NK-92 (cell line): ENCODE results near the gene COLGALT1.
"Not testable (repeated sequence)": the region's sequence is repeated elsewhere in the genome, so short reads cannot be mapped to it uniquely, and the experiment has no call there.

Experiments used
- DNase-seq: peaks from one replicate; lab custom pipeline; 2025; ENCODE audit not compliant: unreplicated experiment; lab: John Stamatoyannopoulos, UW

COLGALT1 gene

DNA sequence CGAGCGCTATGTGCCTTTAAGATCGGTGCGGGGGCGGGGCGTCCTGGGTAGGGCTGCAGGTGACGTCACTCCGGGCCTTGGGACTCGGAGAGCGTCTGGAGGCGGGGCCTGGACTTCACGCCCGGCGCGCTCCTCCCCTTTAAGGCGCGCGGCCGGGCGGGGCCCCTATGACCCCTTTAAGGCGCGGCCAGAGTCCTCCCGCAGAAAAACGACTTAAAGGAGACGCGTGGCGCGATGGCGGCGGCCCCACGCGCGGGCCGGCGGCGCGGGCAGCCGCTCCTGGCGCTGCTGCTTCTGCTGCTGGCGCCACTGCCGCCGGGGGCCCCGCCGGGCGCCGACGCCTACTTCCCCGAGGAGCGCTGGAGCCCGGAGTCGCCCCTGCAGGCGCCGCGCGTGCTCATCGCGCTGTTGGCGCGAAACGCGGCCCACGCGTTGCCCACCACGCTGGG is at the start of gene COLGALT1:
Gene COLGALT1, plus strand, starts transcription at position 170 of the 449 bp plus-strand sequence. Its CDS starts 65 bp downstream, at position 235.
- peak; percentile 66 for DNase-seq

DNA sequence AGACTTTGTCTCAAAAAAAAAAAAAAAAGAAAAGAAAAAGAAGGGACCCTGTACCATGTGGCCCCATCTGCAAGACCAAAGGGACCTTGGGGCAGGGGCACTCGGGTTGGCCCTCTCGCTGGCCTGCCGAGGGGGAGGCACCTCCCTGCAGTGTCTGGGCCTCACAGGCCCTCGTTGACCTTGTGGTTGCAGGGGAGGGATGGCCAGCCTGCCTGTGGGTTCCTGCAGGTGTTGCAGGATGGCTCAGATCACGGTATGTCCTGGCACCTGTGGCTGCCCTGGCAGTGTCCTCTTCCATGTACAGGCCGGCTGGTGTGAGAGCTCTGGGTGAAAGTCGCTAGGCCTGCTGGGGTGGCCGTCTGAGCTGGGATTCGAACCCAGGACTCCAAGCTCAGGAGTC is 48.7 kb upstream of the COLGALT1 start:
- no peak for DNase-seq

- not testable (repeated sequence) for DNase-seq
Observed at GRCh38 chr19:17508558-17508933, 46.9 kb upstream of the COLGALT1 start.

DNA sequence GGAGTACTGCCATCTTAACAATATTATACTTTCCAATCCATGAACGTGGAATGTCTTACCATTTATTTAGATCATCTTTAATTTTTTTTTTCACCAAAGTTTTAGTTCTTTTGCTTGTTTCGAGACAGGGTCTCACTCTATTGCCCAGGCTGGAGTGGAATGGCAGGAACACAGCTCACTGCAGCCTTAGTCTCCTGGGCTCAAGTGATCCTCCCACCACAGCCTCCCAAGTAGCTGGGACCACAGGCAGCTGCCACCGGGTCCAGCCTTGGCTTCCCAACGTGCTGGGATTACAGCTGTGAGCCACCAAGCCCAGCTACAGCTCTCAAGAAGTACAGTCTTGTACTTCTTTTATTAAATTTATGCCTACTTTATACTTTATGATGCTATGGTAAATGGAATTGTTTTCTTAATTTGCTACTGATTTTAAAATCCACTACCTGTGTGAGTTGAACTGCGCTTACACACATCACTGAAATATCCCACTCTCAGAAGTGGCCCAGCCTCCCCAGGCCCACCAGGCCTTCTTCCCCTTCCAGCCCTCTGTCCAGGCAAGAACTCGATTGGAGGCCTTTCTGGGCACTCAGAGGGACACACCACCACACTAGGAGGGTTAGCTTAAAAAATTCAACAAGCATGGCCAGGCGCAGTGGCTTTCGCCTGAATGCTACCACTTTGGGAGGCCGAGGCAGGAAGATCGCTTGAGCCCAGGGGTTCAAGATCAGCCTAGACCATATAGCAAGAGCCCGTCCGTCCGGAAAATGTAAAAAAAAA is 45.0 kb upstream of the COLGALT1 start:
- no peak for DNase-seq

DNA sequence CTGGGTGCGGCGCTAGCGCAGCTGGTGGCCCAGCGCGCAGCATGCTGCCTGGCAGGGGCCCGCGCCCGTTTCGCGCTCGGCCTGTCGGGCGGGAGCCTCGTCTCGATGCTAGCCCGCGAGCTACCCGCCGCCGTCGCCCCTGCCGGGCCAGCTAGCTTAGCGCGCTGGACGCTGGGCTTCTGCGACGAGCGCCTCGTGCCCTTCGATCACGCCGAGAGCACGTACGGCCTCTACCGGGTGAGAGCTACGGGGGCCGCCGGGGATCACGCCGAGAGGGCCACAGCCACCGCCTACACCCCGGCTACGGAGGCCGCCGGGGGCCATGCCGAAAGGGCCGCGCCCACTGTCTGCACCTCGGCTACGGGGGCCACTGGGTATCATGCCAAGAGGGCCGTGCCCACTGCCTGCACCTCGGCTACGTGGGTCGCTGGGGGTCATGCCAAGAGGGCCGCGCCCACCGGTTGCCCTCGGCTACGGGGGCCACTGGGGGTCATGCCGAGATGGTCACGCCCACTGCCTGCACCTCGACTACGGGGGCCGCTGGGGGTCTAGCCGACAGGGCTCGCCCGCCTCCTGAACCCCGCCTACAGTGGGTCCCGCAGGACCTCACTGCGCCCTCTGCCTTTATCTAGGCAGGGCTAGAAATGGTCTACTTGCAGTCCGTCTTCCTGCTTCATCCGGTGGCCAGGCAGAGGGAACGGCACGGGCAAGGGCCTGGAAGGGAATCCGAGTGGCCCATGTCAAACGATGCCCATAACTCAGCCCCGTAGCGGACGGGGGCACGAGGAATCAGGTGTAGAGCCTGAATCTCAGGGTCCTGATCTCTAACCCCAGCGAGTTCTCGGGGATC is 43.5 kb upstream of the COLGALT1 start:
- no peak for DNase-seq

DNA sequence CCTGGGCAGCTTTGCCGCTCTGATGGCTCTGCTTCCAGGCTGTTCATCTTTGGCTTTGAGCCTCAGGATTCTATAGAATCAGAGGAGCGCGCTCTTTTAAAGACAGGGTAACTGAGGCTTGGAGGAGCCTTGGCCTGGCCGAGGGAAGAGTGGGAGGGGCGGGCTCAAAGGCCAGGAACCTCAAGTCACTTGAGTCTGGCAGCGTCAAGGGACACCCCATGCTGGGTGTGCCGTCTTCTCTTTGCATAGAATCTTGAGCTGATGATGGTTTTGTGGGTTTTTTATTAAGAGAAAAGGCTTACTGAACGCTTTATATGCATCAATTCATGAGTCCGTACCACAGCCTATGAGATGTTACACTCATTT is 42.9 kb upstream of the COLGALT1 start:
- no peak for DNase-seq

- DNase-seq: no peak
Observed at GRCh38 chr19:17515408-17516149, 39.9 kb upstream of the COLGALT1 start.

- no peak for DNase-seq
Observed at GRCh38 chr19:17517898-17518297, 37.6 kb upstream of the COLGALT1 start.

- not testable (repeated sequence) for DNase-seq
Observed at GRCh38 chr19:17518654-17519053, 36.8 kb upstream of the COLGALT1 start.

GRCh38 chr19:17519967-17520366 is 35.5 kb upstream of the COLGALT1 start:
- DNase-seq: no peak

- no peak for DNase-seq
Observed at GRCh38 chr19:17520865-17521264, 34.6 kb upstream of the COLGALT1 start.

DNA sequence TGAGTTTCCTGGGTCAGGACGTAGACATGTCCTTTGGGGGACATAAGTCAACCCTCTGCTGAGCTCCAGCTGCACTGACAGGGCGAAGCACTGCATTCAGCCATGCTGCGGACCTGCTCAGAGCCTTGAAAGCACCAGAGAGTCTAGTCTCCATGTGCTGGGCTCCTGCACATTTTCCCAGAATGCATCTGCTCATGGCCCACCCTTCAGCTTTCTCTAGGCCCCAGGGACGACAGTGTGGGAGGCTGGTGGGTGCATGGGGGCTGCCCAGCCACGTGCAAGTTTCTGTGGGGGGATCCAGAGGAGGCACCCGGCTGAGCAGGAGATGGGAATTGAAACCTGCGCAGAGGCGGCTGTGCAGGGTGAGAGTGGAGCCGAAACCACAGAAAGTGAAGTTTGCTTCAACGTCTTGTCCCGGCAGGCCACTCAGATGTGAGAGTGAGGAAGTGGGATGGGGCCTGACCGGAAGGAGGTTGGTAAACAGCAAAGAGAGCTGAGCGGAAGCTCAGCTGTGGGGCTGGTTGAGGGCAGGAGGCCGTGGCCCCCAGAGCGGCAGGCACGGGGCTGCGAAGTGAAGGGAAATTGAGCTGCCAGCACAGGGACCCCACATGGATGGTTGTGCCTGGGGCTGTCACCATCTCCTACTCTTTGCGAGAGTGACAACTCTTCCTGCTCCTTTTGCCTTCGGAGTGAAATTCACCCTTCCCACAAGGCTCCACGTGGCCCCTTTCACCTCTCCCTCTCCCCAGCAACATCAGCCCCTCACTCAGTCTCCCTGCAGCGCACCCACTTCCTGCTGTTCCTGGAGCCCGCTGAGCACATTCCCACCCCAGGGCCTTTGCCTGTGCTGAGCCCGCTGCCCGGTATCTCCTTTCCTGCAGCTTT is 32.2 kb upstream of the COLGALT1 start:
- no peak for DNase-seq

- no peak for DNase-seq
Observed at GRCh38 chr19:17524651-17525050, 30.8 kb upstream of the COLGALT1 start.

DNA sequence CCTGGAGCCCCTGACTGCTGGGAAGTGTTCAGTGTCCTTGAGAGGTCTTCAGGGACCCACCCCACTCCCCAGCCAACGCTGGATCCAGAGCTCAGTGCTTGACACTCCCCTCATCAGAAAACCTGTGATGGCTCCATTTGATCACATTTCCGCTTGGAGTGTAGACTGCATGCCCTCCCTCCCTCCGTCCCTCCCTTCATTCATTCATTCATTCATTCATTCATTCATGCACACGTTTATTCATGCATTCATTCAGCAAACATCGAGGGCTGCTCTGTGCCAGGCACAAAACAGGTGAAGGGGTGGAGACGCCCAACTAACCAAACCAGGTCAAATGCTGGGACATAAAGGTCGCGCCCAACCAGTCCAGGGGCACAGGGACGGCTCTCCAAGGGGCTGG is 30.3 kb upstream of the COLGALT1 start:
- no peak for DNase-seq

- no peak for DNase-seq
Observed at GRCh38 chr19:17526922-17527321, 28.5 kb upstream of the COLGALT1 start.

GRCh38 chr19:17527326-17527725 is 28.1 kb upstream of the COLGALT1 start:
- DNase-seq: no peak

DNA sequence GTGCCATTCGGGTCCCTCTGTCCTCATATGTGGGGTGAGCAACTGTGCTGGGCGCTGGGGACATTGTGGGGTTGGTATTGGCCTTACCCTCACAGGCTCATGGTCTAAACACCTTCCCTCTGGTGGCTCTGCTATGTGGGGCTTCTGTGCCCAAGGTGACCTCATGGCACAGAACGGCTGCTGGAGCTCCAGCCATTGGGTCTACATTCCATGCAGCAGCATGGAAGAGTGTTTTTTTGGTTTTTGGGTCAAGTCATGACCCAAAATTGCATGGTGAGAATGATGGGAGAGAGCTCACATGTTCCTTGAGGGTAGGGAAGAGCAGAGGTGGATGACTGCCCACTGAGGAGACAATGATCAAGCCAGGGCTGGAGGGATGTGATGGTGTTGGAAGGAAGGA is 26.8 kb upstream of the COLGALT1 start:
- DNase-seq: no peak

GRCh38 chr19:17529239-17530158 is 25.9 kb upstream of the COLGALT1 start:
- no peak for DNase-seq

DNA sequence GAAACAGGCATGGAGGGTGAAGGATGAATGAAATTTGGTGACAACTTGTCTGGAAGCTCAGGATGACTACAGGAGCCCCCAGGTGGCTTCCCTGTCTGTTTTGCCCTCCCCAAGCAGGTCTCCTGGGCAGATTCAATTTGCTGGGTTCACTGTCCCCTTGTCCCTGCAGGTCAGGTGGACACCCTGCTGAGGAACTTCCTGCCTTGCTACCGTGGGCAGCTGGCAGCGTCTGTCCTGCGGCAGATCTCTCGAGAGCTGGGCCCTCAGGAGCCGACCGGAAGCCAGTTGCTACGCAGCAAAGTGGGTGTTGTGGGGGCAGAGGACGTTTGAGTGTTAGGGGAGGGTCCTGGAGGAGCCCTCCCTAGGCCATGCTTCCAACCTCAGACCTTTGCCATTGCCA is 24.9 kb upstream of the COLGALT1 start:
- no peak for DNase-seq
